HS-5 (cell line): ENCODE results near the gene TJP3.

Experiments used
- DNase-seq: peaks from one replicate; pipeline ENCODE4 v3.0.0-alpha.2; 2012; ENCODE audit warnings: low read depth

Gene TJP3

DNA sequence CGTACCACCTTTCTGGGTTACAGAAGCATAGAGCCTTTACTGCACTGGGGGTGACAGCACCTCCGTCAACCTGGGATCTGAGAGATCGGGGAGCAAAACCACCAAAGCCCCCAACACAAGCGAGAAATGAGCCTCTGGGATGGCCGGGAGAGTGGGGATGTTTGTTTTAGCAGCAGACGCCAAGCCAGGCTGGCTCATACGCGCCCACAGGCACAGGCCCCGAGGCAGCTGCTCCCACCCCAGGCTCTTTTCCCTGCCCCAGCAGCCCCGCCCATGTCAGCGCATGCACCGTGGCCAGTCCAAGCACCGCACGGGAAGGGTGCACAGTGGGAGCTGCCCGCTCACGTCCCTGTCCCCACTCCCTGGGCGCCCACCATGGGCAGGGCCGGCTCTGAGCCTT lies 16.5 kb upstream of the TJP3 start:
- no peak for DNase-seq

DNA sequence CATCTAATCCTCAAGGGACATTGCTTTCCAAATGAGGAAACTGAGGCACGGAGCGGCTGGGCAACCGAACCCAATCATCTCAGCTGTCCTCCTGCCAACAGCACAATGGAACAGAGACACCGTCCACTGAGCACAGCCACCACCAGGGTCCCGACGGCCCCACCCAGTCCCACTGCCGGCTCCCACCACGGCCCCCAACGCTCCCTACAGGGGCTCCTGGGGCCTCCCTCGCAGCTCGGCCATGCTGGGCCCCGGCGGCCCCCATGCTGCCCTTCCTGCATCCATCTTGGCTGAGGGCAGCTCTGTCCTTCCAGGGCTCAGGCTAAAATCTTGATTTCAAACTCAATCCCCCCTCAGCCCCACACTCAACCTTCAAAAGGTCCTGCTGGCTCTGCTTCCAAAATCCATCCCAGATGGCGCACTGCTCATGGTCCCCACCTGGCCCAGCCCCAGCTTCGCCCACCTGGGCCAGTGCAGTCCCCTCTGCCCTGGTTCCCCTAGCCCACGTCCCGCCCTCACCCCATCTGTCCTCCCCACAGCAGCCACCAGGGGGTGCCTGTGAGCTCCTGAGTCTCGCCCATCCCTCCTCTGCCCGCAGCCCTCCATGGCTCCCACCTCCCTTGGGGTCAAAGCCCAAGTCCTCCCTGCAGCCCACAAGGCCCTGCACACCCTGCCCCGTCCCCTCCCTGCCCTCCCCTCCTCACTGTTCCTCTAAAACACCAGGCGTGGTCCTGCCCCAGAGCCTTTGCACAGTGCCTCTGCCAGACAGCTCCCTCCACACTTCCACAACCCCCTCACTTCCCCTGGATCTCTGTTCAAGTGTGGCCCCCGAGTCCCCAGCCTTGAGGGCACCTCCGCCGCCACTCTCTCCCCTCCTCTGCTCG lies 15.8 kb upstream of the TJP3 start:
- no peak for DNase-seq

DNA sequence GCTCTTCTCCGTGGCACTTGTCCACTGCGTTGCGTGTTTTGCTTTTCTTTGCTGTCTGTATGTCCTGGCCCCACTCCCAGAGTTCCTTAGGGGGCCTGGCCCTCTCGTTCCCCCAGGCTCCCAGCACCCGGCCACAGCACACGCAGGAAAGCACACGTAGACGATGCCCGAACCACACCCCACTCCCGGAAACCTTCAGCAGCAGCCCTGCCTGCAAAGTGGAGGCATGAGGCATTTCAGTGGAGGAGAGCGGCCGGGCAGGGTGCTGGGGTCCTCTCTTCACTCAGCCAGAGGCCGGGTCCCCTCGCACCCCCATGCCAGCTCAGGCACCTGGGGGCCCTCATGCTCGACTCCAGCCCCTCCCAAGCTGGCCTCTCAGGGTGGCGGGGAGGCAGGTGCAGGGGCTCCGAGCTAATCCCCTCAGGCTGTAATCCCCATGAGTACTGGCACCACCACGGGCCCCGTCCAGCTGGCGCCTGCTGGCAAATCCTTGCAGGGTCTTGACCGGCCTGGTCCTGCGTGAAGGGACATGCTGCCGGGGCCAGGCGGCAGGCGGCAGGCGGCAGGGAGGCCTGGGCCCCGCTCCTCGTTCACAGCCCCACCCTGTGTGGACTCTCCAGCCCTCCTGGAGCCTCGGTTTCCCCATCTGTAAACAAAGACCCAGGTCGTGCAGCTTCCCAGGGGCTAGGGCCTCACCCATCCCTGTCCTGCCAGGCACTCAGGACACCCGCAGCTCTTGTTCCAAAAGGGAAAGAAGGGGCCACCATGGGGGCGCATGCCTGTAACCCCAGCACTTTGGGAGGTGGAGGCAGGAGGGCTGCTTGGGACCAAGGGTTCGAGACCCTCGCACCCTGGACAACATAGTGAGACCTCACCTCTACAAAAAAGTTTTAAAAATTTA lies 14.9 kb upstream of the TJP3 start:
- no peak for DNase-seq

DNA sequence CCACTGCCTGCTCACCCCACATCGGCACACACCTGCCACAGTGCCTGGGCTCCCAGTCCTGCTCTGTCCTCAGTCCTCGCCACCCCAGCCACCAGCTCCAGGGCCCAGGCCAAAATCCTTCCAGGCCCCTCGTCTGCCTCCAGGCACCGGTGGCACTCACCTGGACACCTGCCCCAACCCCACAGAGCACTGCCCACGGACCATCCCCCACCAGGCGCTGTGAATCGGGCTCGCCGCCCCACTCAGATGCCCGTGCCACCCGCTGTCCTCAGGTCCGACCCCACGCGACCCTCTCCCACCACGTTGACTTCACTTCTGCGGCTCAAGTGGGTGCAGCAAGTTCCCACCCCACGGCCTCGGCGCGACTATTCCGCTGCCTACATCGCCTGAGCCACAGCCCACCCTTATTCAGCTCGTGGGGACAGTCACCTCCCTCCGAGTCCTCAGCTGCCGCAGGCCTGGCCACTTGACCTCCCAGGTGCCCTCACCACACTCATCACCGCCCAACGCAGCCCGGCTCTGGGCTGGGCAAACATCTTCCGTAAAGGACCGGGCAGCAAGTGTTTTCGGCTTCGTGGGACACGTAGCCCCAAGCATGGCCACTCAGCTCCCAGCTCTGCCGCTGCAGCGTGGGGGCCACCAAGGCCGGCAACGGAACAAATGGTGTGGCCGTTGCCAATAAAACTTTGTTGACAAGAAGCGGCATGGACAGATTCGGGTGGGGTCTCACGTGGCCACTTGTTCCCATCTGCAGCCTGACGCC lies 13.6 kb upstream of the TJP3 start:
- DNase-seq = no peak

DNA sequence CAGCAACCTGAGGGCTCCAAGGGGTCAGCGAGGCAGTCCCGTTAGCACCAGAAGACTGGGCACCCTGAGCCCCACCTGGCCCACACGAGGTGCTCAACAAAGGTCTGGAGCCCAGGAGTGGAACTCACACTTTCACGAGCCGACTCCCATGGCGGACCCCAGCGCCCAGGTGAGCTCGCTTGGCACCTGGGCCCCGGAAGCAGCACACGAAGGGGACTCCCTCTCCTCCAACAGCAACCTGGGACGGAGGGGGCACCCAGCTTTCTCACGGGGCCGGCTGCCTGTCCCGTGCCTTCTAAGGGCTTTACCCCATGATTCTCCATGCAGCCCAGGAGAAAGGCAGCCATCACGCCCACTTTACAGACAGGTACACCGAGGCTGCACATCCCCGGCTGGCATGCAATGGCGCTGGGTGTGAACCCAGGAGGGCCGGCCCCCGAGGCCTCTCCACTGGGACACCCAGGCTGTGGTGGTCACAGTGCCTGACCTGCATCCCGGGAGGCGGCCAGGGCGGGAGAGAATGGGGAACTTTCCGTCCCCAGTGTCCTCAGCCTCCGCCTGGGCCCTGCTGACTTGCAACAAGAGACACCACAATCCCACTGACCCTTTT lies 13.0 kb upstream of the TJP3 start:
- DNase-seq = no peak

DNA sequence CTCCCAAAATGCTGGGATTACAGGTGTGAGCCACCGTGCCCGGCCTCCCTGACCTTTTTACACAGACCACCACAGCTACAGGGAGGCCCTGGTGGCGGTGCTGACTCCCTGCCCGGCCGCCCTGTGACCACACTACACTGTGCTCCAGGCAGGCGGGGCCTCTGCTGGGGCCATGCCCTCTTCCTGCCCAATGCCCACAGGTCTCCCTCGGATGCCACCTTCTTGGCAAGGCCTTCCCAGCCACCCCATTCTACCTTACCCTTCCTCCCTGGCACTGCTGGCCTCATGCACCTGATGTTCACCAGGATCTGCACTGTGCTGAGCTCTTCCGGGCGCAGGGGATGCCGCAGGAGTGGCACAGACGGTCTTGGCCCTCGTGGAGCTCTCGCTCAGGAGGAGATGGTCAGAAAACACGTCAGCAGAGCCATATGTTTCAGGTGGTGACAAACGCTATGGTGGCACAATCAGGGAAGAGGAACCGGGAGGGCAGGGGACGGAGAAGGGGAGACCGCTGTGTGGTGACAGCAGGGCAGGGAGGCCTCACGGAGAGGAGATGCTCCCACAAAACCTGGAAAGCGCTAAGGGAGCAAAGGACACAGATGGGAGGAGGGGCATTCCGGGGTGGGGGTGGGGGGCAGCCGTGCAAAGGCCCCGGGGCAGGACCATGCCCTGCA lies 12.1 kb upstream of the TJP3 start:
- DNase-seq = no peak

DNA sequence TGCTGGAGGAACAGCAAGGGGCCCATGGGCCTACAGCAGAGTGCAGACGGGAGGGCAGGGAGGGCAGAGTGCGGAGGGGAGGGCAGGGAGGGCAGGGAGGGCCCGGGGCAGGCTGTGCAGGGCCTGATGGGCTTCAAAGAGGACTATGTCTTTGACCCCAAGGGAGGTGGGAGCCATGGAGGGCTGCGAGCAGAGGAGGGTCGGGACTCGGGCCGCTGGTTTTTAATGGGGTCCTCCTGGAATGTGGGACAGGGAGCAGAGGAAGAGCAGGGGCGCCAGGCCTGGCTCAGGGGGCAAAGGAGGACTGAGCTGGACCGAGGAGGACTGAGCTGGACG lies 11.6 kb upstream of the TJP3 start:
- no peak for DNase-seq

DNA sequence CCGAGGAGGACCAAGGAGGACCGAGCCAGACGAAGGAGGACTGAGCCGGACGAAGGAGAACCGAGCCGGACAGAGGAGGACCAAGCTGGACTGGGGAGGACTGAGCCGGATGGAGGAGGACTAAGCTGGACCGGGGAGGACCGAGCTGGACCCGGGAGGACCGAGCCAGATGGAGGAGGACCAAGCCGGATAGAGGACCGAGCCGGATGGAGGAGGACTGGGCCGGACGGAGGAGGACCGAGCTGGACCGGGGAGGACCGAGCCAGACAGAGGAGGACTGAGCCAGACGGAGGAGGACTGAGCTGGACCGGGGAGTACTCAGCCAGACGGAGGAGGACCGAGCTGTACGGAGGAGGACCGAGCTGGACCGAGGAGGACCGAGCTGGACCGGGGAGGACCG lies 11.1 kb upstream of the TJP3 start:
- DNase-seq = no peak

DNA sequence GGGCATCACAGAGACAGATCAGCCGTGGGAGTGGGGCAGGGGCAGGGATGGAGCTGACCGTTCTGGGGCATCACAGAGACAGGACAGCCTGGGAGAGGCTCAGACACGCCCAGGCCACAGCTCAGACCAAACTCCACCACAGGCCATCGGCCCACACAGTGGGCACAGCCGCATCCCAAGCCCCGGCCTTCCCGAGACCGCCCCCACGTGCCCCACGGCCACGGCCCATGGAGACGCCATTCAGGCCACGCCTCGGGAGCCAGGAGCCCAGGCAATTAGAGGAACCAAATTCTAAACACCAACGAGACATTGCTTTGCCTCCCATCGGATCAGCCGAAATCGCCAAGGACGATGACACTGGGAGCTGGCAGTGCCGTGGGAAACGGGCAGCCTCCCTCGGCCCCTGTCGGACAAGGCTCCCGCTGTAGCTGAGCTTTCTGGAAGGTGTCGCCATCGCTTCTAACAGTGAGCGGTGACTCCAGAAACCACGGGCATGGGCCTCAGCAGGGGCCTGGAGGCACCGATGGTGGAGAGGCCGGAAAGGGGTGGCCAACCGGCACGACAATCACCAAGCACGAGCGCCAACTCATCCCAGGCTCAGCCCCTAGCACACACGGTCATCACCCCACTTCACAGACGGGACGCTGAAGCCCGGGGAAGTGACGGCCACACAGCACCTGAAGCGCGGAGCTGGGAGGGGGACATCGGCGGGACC lies 10.4 kb upstream of the TJP3 start:
- DNase-seq = no peak

DNA sequence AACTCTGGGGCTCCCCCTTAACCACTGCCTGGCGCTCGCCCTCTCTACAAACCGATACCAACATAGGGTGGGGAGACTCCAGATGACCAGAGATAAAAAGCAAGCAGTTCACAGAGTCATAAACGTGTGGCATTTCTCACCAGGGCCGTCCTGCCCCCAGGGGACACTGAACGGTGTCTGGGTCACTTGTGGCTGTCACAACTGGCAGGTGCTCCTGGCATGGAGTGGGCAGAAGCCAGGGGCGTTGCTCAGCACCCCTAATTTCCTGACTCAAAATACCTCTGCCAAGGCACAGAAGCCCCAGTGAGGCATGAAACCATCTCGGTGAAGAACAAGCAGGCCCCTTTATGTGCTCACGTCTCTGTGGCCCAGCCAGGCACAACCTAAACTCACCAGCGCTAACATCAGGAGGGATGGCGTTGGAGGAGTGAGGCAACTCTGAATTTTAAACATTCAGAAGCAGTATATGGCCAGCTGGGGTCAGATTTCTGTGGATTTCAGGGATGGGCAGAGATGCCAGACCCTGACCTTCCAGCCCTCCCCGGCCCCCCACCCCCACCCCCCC lies 9.7 kb upstream of the TJP3 start:
- no peak for DNase-seq

DNA sequence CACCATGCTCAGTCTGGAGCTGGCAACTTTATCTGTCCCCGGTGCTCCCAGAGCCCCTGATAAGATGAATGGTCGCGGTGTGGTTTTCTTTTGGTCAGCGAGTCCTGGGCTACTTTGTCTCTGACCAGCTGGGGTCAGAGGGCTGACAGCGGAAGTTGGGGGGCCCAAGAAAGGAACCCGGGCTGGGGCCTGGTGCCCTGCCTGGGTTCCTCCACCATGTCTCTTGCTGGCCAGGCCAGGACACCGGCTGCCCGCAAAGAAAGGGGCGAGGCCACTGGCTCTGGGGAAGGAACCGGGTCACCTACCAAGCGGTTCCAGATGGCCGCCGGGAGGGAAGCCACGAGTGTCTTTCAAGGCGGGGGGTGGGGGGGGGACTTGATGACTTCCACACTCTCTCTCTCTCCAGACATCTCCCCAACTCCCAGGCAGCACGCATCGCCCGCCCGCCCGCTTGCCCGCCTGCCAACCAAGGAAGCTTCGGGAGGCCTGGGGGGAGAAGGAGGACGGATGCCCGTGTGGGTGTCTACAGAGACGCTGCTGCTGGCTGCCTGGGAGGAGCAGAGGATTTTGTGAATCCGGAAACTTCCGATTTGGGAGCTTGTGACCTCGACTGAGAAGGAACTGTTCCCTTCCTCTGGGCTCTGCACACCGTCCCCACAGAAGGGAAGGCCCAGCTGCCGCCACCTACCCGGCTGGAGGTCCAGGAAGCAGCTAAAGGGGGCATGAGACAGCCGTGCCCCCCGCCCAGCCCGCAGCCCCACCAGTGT lies 9.0 kb upstream of the TJP3 start:
- DNase-seq = peak; percentile 29

DNA sequence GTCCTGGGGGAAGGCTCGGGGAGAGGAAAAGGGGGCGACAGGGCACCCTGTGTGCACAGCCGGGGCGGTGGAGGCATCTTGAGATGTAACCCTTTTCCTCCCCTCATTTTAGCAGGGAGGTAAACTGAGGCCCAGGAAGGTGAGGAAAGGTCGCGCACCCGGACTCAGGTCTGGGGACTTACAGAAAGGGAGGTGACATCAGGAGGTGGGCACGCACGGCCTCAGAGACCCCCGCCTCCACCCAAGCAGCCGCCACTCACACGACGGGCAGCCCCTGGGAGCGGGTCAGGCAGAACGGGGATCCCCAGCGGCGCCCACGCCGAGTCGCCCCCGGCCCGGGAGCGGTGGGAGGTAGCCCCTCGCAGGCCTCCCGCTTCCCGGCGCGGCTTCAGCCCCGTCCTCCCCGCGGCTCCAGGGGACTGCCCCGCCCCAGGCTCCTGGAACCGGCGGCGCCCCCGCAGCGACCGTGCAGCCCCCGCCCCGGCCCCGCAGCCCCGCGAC lies 8.4 kb upstream of the TJP3 start:
- no peak for DNase-seq

DNA sequence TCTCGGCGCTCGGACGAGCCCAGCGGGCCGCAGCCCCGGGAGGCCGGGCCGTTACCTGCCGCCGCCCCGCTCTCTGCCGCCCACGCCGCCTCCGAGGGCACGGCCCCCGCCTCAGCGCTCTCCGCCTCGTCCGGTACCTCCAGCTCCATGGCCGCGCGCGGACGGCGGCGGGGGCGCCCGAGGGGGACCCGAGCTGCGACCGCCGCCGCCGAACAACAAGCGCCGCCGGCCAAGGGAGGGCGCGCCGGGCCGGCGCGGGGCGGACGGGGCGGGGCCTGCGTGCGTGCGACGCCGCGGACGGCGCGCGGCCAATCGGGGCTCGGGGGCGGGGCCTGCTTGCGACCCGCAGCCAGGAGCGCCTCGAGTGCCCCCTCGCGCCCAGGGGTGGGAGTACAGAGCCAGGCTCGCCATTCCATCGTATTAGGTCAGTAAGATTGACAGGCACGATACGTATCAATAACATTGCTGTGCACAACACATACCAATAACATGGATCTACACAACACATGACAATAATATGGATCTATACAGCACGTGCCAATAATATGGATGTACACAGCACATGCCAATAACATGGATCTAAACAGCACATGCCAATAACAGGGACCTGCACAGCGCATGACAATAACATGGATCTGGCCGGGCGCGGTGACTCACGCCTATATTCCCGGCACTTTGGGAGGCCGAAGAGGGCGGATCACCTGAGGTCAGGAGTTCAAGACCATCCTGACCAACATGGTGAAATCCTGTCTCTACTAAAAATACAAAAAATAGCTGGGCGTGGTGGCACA lies 7.7 kb upstream of the TJP3 start, which contains the start of gene PIP5K1C:
Gene PIP5K1C (minus strand): TSS at position 227 of the 791 bp plus-strand sequence. CDS start 78 bp downstream, at position 149.
- peak; percentile 73 for DNase-seq

DNA sequence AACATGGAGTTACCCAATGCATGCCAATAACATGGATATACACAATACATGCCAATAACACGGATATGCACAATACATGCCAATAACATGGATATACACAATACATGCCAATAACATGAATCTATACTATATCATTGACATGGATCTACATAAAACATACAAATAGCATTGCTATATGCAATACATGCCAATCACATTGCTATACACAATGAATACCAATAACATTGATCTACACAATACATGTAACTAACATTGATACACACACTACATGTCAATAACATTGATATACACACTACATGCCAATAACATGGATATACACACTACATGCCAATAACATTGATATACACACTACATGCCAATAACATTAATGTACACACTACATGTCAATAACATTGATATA lies 7.0 kb upstream of the TJP3 start:
- no peak for DNase-seq

DNA sequence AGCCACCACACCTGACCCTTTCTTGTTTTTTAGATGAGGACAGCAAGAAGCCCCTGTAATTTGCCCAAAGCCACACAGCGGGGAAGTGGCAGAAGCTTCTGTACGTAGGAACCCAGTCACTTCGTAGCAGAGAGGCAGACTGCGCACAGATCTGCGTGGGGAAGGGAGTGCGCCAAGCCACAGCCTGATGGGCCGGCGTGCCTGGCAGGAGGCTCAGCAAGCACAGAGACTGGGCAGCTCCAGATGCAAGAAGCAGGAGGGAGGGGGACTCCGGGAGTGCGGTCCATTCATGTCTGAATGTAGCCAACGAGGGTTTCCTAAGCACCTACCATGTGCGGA lies 347 bp upstream of the TJP3 start:
- DNase-seq = no peak

DNA sequence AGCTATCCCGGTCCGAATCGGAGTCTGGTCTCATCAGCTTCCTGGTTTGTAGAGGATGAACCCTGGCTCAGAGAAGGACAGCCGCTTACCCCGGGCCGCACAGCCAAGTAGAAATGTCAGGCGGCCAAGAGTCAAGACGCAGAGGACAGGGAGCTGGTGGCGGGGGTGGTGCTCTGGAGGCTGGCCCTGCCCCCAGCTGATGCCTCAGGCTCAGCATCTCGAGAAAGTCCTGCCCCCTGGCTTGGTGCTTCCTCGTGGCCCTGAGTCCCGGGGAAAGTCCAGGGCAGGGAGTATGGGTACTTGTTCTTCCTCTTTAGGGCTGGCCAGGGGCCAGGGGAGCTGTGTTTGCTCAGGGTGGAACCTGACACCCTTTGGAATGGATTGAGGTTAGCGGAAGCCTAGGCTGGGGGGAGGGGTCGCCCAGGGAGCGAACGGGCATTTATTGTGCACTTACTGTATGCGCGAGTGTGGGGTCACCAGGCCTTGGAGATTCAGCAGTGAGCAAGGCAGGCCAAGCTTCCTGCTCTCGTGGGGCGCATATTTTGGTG lies 2.2 kb downstream of the TJP3 start:
- no peak for DNase-seq

DNA sequence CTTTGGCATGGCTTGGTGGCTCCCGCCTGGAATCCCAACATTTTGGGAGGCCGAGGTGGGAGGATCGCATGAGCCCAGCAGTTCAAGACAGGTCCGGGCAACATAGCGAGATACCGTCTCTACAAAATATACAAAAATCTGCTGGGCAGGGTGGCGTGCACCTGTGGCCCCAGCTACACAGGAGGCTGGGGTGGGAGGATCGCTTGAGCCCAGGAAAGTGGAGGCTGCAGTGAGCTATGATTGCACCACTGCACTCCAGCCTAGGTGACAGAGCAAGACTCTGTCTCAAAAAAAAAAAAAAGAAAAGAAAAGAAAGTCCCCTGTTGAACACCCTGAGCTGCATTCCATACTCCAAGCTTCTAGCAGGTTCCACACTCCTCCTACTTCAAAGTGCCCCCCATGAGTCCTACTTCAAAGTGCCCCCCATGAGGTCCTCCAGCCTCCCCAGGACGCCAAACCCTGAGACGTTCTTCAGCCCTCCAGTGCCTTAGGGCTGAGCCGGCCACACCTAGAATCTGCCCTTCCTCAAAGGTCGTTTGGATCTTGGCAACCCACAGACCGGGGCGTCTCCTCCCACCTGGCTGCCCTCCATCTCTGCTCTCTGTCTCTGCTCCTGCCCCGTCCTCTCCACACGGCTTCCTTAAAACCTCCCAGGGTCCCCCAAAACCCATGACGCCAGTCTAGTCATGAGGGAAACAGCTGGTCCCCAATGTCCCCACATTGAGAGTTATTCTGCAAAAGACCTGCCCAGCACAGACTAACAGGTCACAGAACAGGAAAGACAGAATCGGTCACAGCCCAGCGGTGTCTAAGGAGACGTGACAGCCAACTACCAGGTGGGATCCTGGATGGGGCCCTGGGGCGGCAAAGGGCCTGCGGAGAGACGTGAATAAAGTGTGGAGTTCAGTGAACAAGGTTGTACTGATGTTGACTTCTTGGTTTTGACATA lies 4.8 kb downstream of the TJP3 start:
- DNase-seq = no peak
